ENCODE measurements around the gene PSMG2.
A peak's percentile ranks its signal among the peaks of the same experiment; 100 is the strongest.
"Not testable (repeated sequence)": the region's sequence is repeated elsewhere in the genome, so short reads cannot be mapped to it uniquely, and the experiment has no call there.

The PSMG2 gene

GRCh38 chr18:12754511-12754910, 51.7 kb downstream of the PSMG2 start:
- Histone ChIP-seq H3K4me3 (ENCODE audit: low read depth in 1 of 2, low read length in 2 of 2) (no peak overlapping the region), H3K79me2 (ENCODE audit: insufficient read depth, low read length) (peaks cover 77% of the 10 kb centered on the region), H3K9ac (ENCODE audit: low read depth, low read length) (no peak overlapping the region), H3K4me1 (ENCODE audit: insufficient read depth, low read length) (peaks cover 74% of the 10 kb centered on the region), H3K36me3 (ENCODE audit: insufficient read depth, low read length) (peaks cover 78% of the 10 kb centered on the region), H3K4me2 (ENCODE audit: insufficient read depth, low read length) (no peak overlapping the region), H3K27ac (ENCODE audit: low read length) (peak overlapping the region; percentile 59), H4K20me1 (ENCODE audit: insufficient read depth, low read length) (no peaks in the 10 kb centered on the region), H3K27me3 (ENCODE audit: insufficient read depth, low read length, poor library complexity) (no peaks in the 10 kb centered on the region), H2AFZ (ENCODE audit: low read depth, low read length) (no peak overlapping the region), H3K9me3 (ENCODE audit: insufficient read depth, low read length, severe bottlenecking) (no peaks in the 10 kb centered on the region)
- DNase-seq (no peak), ATAC-seq (ENCODE audit: insufficient read depth, low read depth) (no peak)
- no peak for TF ChIP-seq EZH2 (IDR thresholded peaks at IDR 0.05; ENCODE audit: borderline replicate concordance, low read depth, low read length, severe bottlenecking)
- no peak for TF ChIP-seq CTCF (IDR thresholded peaks at IDR 0.05; ENCODE audit: borderline replicate concordance, extremely low read depth, low read length, poor library complexity, severe bottlenecking)

- peaks cover 87% of the 10 kb centered on the region for H3K36me3 ChIP-seq (ENCODE audit: insufficient read depth, low read length)
- peaks cover 68% of the 10 kb centered on the region for H3K4me1 ChIP-seq (ENCODE audit: insufficient read depth, low read length)
- H3K27ac ChIP-seq (ENCODE audit: low read length), result peak overlapping the region; percentile 59
- not testable (repeated sequence) for H4K20me1 ChIP-seq (ENCODE audit: insufficient read depth, low read length); H2AFZ ChIP-seq (ENCODE audit: low read depth, low read length); H3K4me3 ChIP-seq (ENCODE audit: low read depth in 1 of 2, low read length in 2 of 2); H3K27me3 ChIP-seq (ENCODE audit: insufficient read depth, low read length, poor library complexity); DNase-seq; H3K4me2 ChIP-seq (ENCODE audit: insufficient read depth, low read length); H3K9me3 ChIP-seq (ENCODE audit: insufficient read depth, low read length, severe bottlenecking); ATAC-seq (ENCODE audit: insufficient read depth, low read depth); H3K9ac ChIP-seq (ENCODE audit: low read depth, low read length)
- H3K79me2 ChIP-seq (ENCODE audit: insufficient read depth, low read length), result peaks cover 86% of the 10 kb centered on the region
Measured at GRCh38 chr18:12755606-12756005, 52.8 kb downstream of the PSMG2 start.

- not testable (repeated sequence) for H2AFZ ChIP-seq (ENCODE audit: low read depth, low read length); H4K20me1 ChIP-seq (ENCODE audit: insufficient read depth, low read length); H3K9ac ChIP-seq (ENCODE audit: low read depth, low read length); DNase-seq; H3K4me2 ChIP-seq (ENCODE audit: insufficient read depth, low read length); H3K27me3 ChIP-seq (ENCODE audit: insufficient read depth, low read length, poor library complexity); H3K9me3 ChIP-seq (ENCODE audit: insufficient read depth, low read length, severe bottlenecking); H3K4me3 ChIP-seq (ENCODE audit: low read depth in 1 of 2, low read length in 2 of 2); ATAC-seq (ENCODE audit: insufficient read depth, low read depth)
- peak overlapping the region; percentile 54; the same call in 1 of the 2 replicates for H3K27ac ChIP-seq (ENCODE audit: low read length)
- H3K4me1 ChIP-seq (ENCODE audit: insufficient read depth, low read length), result peaks cover 57% of the 10 kb centered on the region
- H3K36me3 ChIP-seq (ENCODE audit: insufficient read depth, low read length), result peaks cover 88% of the 10 kb centered on the region
- peaks cover 93% of the 10 kb centered on the region for H3K79me2 ChIP-seq (ENCODE audit: insufficient read depth, low read length)
Measured at GRCh38 chr18:12756619-12757239, 53.9 kb downstream of the PSMG2 start.

GRCh38 chr18:12758566-12758965, 55.7 kb downstream of the PSMG2 start:
- Histone ChIP-seq H3K36me3 (ENCODE audit: insufficient read depth, low read length) (peaks cover 93% of the 10 kb centered on the region), H3K27ac (ENCODE audit: low read length) (peak overlapping the region; percentile 35), H3K4me1 (ENCODE audit: insufficient read depth, low read length) (peaks cover 40% of the 10 kb centered on the region), H3K79me2 (ENCODE audit: insufficient read depth, low read length) (peaks cover 96% of the 10 kb centered on the region)
- DNase-seq; H3K4me2 ChIP-seq (ENCODE audit: insufficient read depth, low read length); H3K4me3 ChIP-seq (ENCODE audit: low read depth in 1 of 2, low read length in 2 of 2); H2AFZ ChIP-seq (ENCODE audit: low read depth, low read length); H3K27me3 ChIP-seq (ENCODE audit: insufficient read depth, low read length, poor library complexity); H4K20me1 ChIP-seq (ENCODE audit: insufficient read depth, low read length); H3K9ac ChIP-seq (ENCODE audit: low read depth, low read length); H3K9me3 ChIP-seq (ENCODE audit: insufficient read depth, low read length, severe bottlenecking); ATAC-seq (ENCODE audit: insufficient read depth, low read depth): not testable (repeated sequence)

- Histone ChIP-seq H3K4me3 (ENCODE audit: low read depth in 1 of 2, low read length in 2 of 2) (no peak overlapping the region), H3K4me1 (ENCODE audit: insufficient read depth, low read length) (peaks cover 44% of the 10 kb centered on the region), H3K79me2 (ENCODE audit: insufficient read depth, low read length) (peaks cover 97% of the 10 kb centered on the region), H3K36me3 (ENCODE audit: insufficient read depth, low read length) (peaks cover 96% of the 10 kb centered on the region), H3K9me3 (ENCODE audit: insufficient read depth, low read length, severe bottlenecking) (no peaks in the 10 kb centered on the region), H3K4me2 (ENCODE audit: insufficient read depth, low read length) (no peak overlapping the region), H3K27me3 (ENCODE audit: insufficient read depth, low read length, poor library complexity) (no peaks in the 10 kb centered on the region), H2AFZ (ENCODE audit: low read depth, low read length) (no peak overlapping the region), H3K9ac (ENCODE audit: low read depth, low read length) (no peak overlapping the region), H3K27ac (ENCODE audit: low read length) (peak overlapping the region; percentile 30), H4K20me1 (ENCODE audit: insufficient read depth, low read length) (peaks cover 46% of the 10 kb centered on the region)
- ATAC-seq (ENCODE audit: insufficient read depth, low read depth), result peak; percentile 10; the same call in 1 of the 3 replicates
- no peak for DNase-seq
- TF ChIP-seq EZH2 (IDR thresholded peaks at IDR 0.05; ENCODE audit: borderline replicate concordance, low read depth, low read length, severe bottlenecking), result no peak
- TF ChIP-seq CTCF (IDR thresholded peaks at IDR 0.05; ENCODE audit: borderline replicate concordance, extremely low read depth, low read length, poor library complexity, severe bottlenecking), result no peak
Measured at GRCh38 chr18:12765126-12765525, 62.3 kb downstream of the PSMG2 start.

All from DND-41 (cell line).